ENCODE results near the gene ZNF774. TPM values are rescaled to one million over a fixed set of nuclear protein-coding genes. Genes with fewer than 3 reads are reported as not detected.

The ZNF774 gene
- total RNA-seq, 1 experiment from 2014 or later = 2.6 TPM

DNA sequence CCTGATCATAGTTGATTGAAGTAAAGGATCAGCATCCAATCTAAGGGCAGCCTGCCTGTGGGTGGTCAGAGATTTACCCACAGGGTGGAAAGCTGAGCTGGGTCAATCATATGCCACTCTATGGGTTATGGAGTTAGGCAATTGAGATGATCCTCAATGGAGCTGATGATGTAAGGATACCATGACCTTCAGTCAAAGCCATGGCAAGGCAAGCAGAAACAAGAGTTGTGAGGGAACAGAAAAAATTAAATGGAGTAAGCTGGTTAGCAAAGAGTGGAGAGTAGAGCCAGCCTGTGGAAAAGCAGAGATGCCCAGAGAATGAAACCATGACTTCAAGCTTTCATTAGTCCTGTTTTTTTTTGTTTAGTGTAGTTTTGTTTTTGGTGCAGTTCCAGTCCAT, 30.2 kb downstream of the ZNF774 start:
- TF ChIP-seq, protein P1, sequence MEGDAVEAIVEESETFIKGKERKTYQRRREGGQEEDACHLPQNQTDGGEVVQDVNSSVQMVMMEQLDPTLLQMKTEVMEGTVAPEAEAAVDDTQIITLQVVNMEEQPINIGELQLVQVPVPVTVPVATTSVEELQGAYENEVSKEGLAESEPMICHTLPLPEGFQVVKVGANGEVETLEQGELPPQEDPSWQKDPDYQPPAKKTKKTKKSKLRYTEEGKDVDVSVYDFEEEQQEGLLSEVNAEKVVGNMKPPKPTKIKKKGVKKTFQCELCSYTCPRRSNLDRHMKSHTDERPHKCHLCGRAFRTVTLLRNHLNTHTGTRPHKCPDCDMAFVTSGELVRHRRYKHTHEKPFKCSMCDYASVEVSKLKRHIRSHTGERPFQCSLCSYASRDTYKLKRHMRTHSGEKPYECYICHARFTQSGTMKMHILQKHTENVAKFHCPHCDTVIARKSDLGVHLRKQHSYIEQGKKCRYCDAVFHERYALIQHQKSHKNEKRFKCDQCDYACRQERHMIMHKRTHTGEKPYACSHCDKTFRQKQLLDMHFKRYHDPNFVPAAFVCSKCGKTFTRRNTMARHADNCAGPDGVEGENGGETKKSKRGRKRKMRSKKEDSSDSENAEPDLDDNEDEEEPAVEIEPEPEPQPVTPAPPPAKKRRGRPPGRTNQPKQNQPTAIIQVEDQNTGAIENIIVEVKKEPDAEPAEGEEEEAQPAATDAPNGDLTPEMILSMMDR (IDR thresholded peaks at IDR 0.05; ENCODE audit: unreplicated experiment) = no peak
- Mint-ChIP-seq H3K36me3 (ENCODE audit: insufficient read depth, unreplicated experiment) (no peaks in the 10 kb centered on the region), H3K27ac (ENCODE audit: low read depth, unreplicated experiment) (no peak overlapping the region), H3K27me3 (ENCODE audit: insufficient read depth, unreplicated experiment) (no peaks in the 10 kb centered on the region), H3K9me3 (ENCODE audit: unreplicated experiment) (no peaks in the 10 kb centered on the region), H3K4me3 (ENCODE audit: unreplicated experiment) (no peak overlapping the region), H3K4me1 (ENCODE audit: insufficient read depth, unreplicated experiment) (peaks cover 13% of the 10 kb centered on the region)
- CTCF ChIA-PET = interaction anchor here (0.9 to 1.2 kb wide), 2 partner anchors 62 to 85 kb away, joined by 3 read pairs; no protein-coding TSS in a partner anchor
- no peak for DNase-seq (ENCODE audit: unreplicated experiment)
- intact Hi-C loops (cut with micrococcal nuclease) = no loop called here
- POLR2A ChIA-PET = interaction anchor here (0.6 to 2.3 kb wide), 5 partner anchors 9 to 43 kb away, joined by 3 to 11 read pairs (median 3); no protein-coding TSS in a partner anchor
- BruUV-seq (replicated peaks) = no TSS peak

DNA sequence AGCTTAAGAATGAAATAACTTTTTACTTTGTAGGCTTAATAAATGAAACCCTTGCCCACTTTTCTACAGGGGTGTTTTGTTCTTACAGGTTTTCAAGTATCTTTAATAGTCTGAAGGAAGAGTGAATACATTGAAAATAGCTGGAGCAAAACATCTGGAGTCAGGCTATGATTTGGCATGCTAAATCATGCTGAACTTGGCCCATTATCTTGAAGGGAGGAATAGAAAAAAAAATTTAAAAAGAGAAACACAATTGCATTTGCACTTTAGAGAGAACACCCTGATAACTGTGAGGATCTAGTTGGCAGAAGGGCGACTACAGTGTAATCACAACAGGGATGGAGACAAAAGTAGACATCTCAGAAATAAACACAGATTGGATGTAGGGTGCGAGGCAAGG, 34.1 kb downstream of the ZNF774 start:
- H3K27ac Mint-ChIP-seq (ENCODE audit: low read depth, unreplicated experiment) = peak overlapping the region; percentile 61
- H3K9me3 Mint-ChIP-seq (ENCODE audit: unreplicated experiment) = no peaks in the 10 kb centered on the region
- no TSS peak for BruUV-seq (replicated peaks)
- ChIA-PET CTCF (interaction anchor here (0.6 to 1.6 kb wide), 4 partner anchors 18 to 108 kb away, joined by 3 to 4 read pairs (median 3); no protein-coding TSS in a partner anchor), POLR2A (interaction anchor here (1.1 to 1.3 kb wide), 2 partner anchors 14 to 23 kb away, joined by 3 read pairs; no protein-coding TSS in a partner anchor)
- no peaks in the 10 kb centered on the region for H3K27me3 Mint-ChIP-seq (ENCODE audit: insufficient read depth, unreplicated experiment)
- intact Hi-C loops (cut with micrococcal nuclease) = loop anchor here (5.0 kb wide), 1 partner anchor 46 kb away; no protein-coding TSS in a partner anchor
- peaks cover 36% of the 10 kb centered on the region for H3K4me1 Mint-ChIP-seq (ENCODE audit: insufficient read depth, unreplicated experiment)
- peaks cover 14% of the 10 kb centered on the region for H3K36me3 Mint-ChIP-seq (ENCODE audit: insufficient read depth, unreplicated experiment)
- TF ChIP-seq, protein P1 (IDR thresholded peaks at IDR 0.05; ENCODE audit: unreplicated experiment) = no peak
- DNase-seq (ENCODE audit: unreplicated experiment) = no peak
- peak overlapping the region; percentile 29 for H3K4me3 Mint-ChIP-seq (ENCODE audit: unreplicated experiment)

DNA sequence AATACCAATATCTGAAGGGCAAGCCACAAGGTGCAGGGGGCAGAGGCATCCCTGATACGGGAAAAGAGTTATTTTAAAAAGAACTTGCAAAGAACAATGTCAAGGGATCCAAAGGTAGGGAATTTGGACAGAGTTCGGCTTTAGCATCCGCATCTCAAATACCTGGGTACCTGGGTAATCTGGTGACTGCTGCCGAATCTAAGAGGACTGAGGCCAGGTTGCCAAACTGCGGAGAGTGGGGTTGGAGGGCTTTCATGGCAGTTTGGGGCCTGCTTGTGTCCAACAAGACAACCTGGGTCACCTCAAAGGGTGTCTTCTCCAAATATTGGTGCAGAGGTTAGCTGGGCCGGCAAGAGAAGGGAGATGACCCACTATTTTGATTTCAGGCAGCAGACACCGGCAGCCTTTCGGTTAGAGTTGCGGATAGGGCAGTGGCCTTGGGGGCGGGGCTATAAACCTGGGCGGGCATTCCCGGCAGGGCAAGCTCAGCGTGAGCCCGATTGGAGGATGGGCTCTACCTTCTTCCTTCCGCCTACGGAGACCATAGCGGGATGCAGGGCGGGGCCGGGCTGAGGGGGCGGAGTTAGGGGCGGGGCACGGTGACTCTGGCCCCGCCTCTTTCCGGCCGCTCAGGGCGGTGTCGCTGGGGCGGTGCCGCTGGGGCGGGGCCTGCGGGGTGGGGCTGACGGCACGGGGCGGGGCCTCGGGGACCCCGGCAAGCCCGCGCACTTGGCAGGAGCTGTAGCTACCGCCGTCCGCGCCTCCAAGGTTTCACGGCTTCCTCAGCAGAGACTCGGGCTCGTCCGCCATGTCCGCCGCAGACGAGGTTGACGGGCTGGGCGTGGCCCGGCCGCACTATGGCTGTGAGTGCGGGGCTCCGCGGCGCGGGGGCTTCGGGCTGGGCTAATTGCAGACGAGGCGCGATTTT, 35.7 kb downstream of the ZNF774 start, which contains the start of gene IQGAP1:
IQGAP1 (plus strand) TSS at position 709 of the 928 bp plus-strand sequence; CDS start at position 809, 100 bp downstream.
- no peaks in the 10 kb centered on the region for H3K9me3 Mint-ChIP-seq (ENCODE audit: unreplicated experiment)
- ChIA-PET CTCF (interaction anchor here (0.6 to 1.6 kb wide), 6 partner anchors 26 to 312 kb away, joined by 3 to 4 read pairs (median 3); no protein-coding TSS in a partner anchor), POLR2A (interaction anchor here (0.5 to 5.8 kb wide), 21 partner anchors 10 to 78 kb away, joined by 3 to 133 read pairs (median 7); partner anchors contain the start of gene ZNF774)
- peaks cover 43% of the 10 kb centered on the region for H3K4me1 Mint-ChIP-seq (ENCODE audit: insufficient read depth, unreplicated experiment)
- intact Hi-C loops (cut with micrococcal nuclease) = loop anchor here (1.0 to 5.0 kb wide), 3 partner anchors 14 to 67 kb away; no protein-coding TSS in a partner anchor
- H3K36me3 Mint-ChIP-seq (ENCODE audit: insufficient read depth, unreplicated experiment) = peaks cover 29% of the 10 kb centered on the region
- peak within 1 kb of the TSS; percentile 96 for H3K27ac Mint-ChIP-seq (ENCODE audit: low read depth, unreplicated experiment)
- peak within 1 kb of the TSS; percentile 96 for H3K4me3 Mint-ChIP-seq (ENCODE audit: unreplicated experiment)
- H3K27me3 Mint-ChIP-seq (ENCODE audit: insufficient read depth, unreplicated experiment) = no peaks in the 10 kb centered on the region
- DNase-seq (ENCODE audit: unreplicated experiment) = peak; percentile 96
- TSS peak; percentile 93 for BruUV-seq (replicated peaks)
- TF ChIP-seq, protein P1 (IDR thresholded peaks at IDR 0.05; ENCODE audit: unreplicated experiment) = no peak
